ENCODE results near the gene FGF21. TPM values are rescaled to one million over a fixed set of nuclear protein-coding genes. Genes with fewer than 3 reads are reported as not detected.
A peak's percentile ranks its signal among the peaks of the same experiment; 100 is the strongest.

The FGF21 gene
- total RNA-seq, 2 donors from 2014 or later, result not detected

DNA sequence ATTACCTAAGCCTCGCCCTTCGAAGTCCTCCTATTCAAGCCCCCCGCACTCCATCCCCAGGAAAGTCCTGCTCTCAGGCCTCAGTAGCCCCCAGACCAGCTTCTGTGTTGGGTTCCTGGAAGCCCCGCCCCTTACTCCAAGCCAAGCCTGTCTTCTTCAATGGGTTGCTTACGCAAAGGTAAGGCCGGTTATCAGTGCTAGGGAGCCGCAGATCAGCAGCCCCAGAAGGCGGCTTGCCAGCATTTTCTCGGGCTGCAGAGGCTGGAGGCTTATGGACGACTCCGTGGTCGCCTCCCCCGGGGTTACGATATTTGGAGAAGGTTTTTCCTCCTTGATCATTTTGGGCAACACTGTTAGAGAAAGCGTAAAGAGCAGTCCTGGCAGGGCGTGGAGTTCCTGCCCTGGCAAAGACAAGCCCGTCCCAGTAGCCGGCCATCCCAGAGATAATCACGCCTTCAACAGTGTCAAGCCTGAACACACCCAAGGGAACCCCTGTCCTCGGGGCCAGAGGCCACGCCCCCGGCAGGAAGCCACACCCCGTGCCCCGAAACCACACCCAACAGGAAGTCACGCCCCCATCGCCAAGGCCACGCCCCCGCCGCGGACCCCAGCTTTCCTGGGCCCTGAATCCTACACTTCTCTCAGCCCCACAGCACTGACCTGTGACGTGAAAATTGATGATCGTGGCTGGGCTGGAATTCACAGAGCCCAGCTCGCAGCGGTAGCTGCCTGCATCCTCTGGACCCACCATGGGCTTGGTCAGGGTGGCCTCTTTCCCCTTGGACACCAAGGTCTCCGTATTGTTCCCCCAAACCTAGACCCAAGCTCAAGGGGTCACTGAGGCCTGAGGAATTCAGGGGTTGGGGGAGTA, 14.0 kb upstream of the FGF21 start:
- no peak overlapping the region for H3K4me3 ChIP-seq
- DNase-seq (ENCODE audit: low spot score), result no peak
- no peaks in the 10 kb centered on the region for H3K27me3 ChIP-seq (replicated peaks; ENCODE audit: insufficient read depth)
- peak overlapping the region; percentile 14 to 22 for H3K27ac ChIP-seq
- TF ChIP-seq POLR2AphosphoS5 (IDR thresholded peaks at IDR 0.05) (no peak), POLR2A (IDR thresholded peaks at IDR 0.05) (no peak)
- TF ChIP-seq, protein P1, sequence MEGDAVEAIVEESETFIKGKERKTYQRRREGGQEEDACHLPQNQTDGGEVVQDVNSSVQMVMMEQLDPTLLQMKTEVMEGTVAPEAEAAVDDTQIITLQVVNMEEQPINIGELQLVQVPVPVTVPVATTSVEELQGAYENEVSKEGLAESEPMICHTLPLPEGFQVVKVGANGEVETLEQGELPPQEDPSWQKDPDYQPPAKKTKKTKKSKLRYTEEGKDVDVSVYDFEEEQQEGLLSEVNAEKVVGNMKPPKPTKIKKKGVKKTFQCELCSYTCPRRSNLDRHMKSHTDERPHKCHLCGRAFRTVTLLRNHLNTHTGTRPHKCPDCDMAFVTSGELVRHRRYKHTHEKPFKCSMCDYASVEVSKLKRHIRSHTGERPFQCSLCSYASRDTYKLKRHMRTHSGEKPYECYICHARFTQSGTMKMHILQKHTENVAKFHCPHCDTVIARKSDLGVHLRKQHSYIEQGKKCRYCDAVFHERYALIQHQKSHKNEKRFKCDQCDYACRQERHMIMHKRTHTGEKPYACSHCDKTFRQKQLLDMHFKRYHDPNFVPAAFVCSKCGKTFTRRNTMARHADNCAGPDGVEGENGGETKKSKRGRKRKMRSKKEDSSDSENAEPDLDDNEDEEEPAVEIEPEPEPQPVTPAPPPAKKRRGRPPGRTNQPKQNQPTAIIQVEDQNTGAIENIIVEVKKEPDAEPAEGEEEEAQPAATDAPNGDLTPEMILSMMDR (IDR thresholded peaks at IDR 0.05), result no peak
- peaks cover 7% of the 10 kb centered on the region for H3K4me1 ChIP-seq (replicated peaks)
- no peaks in the 10 kb centered on the region for H3K36me3 ChIP-seq
- H3K9me3 ChIP-seq, result no peaks in the 10 kb centered on the region
- intact Hi-C loops (cut with DNase I), result no loop called here
- WGBS, result 49% methylated on average over 35 of the region's 35 CpGs

DNA sequence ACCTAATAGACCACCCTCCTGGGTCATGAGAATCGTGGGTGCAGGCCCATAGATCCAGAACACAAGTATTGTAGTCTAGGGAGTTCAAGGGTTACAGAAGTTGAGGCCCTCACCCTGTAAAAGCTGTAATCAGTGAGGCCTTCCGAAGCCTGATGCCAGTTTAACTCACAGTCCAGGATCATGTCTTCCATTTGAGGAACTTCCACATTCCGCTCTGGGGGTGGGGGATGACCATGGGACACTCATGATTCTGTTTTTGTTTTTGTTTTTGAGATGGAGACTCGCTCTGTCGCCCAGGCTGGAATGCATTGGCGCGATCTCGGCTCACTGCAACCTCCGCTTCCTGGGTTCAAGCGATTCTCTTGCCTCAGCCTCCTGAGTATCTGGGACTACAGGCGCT, 13.2 kb upstream of the FGF21 start:
- Histone ChIP-seq H3K27me3 (replicated peaks; ENCODE audit: insufficient read depth) (no peaks in the 10 kb centered on the region), H3K4me3 (no peak overlapping the region), H3K36me3 (no peaks in the 10 kb centered on the region), H3K27ac (no peak overlapping the region), H3K4me1 (replicated peaks) (peaks cover 7% of the 10 kb centered on the region), H3K9me3 (no peaks in the 10 kb centered on the region)
- no peak for TF ChIP-seq POLR2AphosphoS5 (IDR thresholded peaks at IDR 0.05)
- no peak for TF ChIP-seq POLR2A (IDR thresholded peaks at IDR 0.05)
- TF ChIP-seq, protein P1 (IDR thresholded peaks at IDR 0.05), result no peak
- WGBS, result 93% methylated on average over 11 of the region's 11 CpGs
- intact Hi-C loops (cut with DNase I), result no loop called here
- DNase-seq (ENCODE audit: low spot score), result no peak

DNA sequence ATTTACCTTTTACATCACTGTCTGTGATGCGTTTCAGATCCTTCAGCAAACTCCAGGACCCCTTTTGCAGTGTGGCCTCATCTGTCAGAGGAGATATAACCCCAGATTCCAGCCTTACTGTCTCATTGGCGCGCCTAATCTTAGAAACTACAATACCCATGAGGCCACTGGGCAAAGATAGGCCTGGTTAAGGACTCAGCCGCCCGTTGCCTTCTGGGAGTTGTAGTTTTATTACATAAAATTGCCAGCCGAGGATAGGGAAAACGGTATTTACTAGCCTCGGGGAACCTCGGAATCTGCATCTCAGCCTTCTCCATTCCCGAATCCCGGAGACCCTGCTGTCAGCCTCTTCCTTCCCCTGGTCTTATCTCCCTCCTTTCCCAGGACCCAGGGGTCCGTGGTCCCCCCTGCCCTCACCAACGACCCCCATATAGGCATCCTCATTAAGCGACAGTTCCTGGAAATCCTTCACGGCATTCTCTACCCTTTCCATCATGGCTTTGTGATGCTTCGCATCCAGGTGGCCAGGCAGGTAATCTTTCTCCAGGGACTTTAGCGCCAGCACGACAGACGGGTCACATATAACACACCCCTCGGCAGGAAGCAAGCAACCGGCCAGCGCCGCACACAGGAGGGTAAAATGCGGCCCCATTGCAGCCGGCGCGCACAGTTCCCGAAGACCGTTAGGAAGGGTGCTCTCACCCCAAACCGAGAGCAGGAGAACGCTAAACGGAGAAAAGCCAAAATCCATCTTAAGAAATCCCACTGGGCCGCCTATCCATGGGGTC, 9.9 kb upstream of the FGF21 start:
- intact Hi-C loops (cut with DNase I), result no loop called here
- peak; percentile 46 for DNase-seq (ENCODE audit: low spot score)
- TF ChIP-seq, protein P1 (IDR thresholded peaks at IDR 0.05), result no peak
- TF ChIP-seq POLR2A (IDR thresholded peaks at IDR 0.05), result no peak
- TF ChIP-seq POLR2AphosphoS5 (IDR thresholded peaks at IDR 0.05), result peak; percentile 40
- WGBS, result 39% methylated on average over 33 of the region's 33 CpGs
- no peaks in the 10 kb centered on the region for H3K4me1 ChIP-seq (replicated peaks)
- H3K36me3 ChIP-seq, result no peaks in the 10 kb centered on the region
- H3K27me3 ChIP-seq (replicated peaks; ENCODE audit: insufficient read depth), result no peaks in the 10 kb centered on the region
- no peak overlapping the region for H3K4me3 ChIP-seq
- H3K9me3 ChIP-seq, result no peaks in the 10 kb centered on the region
- no peak overlapping the region for H3K27ac ChIP-seq

DNA sequence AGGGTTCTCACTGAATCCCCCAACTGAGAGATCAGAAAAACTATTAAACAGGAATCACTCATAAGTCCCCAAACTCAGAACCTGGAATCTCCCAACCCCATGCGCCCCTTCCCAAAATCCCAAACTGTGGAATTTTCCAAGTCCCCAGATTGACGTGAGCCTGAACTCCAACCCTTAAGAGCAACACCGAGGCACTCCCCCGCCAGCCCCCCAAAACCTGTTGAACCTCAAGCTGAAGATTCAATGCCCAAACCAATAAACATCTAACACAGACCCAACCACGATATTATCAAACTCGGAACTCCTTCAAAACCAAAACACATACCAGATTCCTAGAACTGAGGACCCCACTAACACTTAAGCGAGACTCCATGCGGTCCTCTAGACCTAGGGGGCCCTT, 9.2 kb upstream of the FGF21 start:
- H3K4me1 ChIP-seq (replicated peaks), result no peaks in the 10 kb centered on the region
- TF ChIP-seq, protein P1 (IDR thresholded peaks at IDR 0.05), result no peak
- TF ChIP-seq POLR2AphosphoS5 (IDR thresholded peaks at IDR 0.05) (no peak), POLR2A (IDR thresholded peaks at IDR 0.05) (no peak)
- no peak overlapping the region for H3K4me3 ChIP-seq
- no peaks in the 10 kb centered on the region for H3K9me3 ChIP-seq
- no peaks in the 10 kb centered on the region for H3K27me3 ChIP-seq (replicated peaks; ENCODE audit: insufficient read depth)
- no peak overlapping the region for H3K27ac ChIP-seq
- intact Hi-C loops (cut with DNase I), result no loop called here
- 85% methylated on average over 8 of the region's 8 CpGs for WGBS
- H3K36me3 ChIP-seq, result no peaks in the 10 kb centered on the region
- DNase-seq (ENCODE audit: low spot score), result no peak
